ENCODE measurements around the gene STK32B.

STK32B gene

DNA sequence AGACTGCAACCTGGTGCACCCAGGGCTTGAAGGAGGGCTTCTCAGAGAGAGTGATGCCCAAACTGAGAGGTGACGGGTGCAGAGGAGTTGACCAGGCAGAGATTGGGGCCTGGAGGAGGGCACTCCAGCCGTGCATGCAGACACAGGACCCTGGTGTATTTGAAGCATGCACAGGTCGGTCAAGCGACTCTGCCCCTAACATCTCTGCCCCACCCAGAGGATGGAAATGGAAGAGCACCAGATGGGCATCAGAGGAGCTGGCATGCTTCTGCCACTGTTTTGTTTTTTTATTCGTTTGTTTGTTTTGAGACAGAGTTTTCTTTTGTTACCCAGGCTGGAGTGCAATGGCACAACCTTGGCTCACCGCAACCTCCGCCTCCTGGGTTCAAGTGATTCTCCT, 336.2 kb downstream of the STK32B start:
- TF ChIP-seq, protein P1, sequence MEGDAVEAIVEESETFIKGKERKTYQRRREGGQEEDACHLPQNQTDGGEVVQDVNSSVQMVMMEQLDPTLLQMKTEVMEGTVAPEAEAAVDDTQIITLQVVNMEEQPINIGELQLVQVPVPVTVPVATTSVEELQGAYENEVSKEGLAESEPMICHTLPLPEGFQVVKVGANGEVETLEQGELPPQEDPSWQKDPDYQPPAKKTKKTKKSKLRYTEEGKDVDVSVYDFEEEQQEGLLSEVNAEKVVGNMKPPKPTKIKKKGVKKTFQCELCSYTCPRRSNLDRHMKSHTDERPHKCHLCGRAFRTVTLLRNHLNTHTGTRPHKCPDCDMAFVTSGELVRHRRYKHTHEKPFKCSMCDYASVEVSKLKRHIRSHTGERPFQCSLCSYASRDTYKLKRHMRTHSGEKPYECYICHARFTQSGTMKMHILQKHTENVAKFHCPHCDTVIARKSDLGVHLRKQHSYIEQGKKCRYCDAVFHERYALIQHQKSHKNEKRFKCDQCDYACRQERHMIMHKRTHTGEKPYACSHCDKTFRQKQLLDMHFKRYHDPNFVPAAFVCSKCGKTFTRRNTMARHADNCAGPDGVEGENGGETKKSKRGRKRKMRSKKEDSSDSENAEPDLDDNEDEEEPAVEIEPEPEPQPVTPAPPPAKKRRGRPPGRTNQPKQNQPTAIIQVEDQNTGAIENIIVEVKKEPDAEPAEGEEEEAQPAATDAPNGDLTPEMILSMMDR (IDR thresholded peaks at IDR 0.05; ENCODE audit: control extremely low read depth, extremely low read depth, low read depth, missing control alignments) = no peak
- ChIA-PET CTCF (interaction anchor here (1.6 kb wide), 1 partner anchor 14 kb away, joined by 6 read pairs; no protein-coding TSS in a partner anchor), POLR2A (no interaction called here)
- no peak for DNase-seq (ENCODE audit: extremely low spot score)

DNA sequence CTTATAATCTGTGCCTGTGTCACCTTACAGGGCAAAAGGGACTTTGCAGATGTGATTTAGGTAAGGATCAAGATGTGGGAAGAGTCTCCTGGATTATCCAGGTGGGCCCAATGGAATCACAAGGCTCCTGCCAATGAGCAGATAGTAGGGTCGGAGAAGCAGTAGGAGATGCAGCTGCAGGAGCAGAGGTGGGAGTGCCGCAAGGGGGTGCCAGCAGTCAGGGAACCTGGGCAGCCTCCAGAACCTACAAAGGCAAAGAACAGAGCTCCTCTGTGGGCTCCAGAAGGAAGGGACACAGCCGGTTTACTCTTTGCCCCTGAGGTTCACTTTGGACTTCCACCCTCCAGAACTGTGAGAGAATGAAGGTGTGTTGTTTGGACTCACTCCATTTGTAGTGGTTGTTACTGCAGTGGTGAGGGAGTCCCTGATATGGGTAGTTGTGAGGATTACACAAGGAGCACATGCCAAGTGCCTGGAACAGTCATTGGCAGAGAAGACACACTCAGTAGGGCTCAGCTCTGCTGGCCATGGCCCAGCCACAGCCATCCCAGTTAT, 338.6 kb downstream of the STK32B start:
- CTCF ChIA-PET = no interaction called here
- TF ChIP-seq, protein P1 (IDR thresholded peaks at IDR 0.05; ENCODE audit: control extremely low read depth, extremely low read depth, low read depth, missing control alignments) = no peak
- DNase-seq (ENCODE audit: extremely low spot score) = no peak
- POLR2A ChIA-PET = no interaction called here

DNA sequence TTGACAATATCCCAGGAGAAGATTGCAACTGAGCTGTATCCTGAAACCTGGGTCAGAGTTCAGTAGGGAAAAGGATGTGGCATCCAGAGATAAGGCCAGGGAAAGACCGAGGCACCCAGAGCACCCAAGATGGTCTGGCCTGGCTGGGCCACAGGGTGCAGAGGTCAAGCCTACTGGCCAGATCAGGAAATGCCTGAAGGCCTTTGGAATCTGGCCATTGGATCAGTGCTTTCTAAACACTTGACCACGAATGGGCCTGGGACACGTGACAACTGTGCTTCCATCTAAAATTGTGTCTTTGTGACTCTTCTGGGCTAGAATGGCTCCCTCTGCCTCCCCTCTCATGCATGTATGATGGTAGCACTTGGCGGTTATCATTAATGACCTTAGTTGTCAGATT, 340.2 kb downstream of the STK32B start:
- DNase-seq (ENCODE audit: extremely low spot score) = no peak
- CTCF ChIA-PET = interaction anchor here (1.7 kb wide), 1 partner anchor 9 kb away, joined by 4 read pairs; no protein-coding TSS in a partner anchor
- POLR2A ChIA-PET = no interaction called here
- TF ChIP-seq, protein P1 (IDR thresholded peaks at IDR 0.05; ENCODE audit: control extremely low read depth, extremely low read depth, low read depth, missing control alignments) = no peak

DNA sequence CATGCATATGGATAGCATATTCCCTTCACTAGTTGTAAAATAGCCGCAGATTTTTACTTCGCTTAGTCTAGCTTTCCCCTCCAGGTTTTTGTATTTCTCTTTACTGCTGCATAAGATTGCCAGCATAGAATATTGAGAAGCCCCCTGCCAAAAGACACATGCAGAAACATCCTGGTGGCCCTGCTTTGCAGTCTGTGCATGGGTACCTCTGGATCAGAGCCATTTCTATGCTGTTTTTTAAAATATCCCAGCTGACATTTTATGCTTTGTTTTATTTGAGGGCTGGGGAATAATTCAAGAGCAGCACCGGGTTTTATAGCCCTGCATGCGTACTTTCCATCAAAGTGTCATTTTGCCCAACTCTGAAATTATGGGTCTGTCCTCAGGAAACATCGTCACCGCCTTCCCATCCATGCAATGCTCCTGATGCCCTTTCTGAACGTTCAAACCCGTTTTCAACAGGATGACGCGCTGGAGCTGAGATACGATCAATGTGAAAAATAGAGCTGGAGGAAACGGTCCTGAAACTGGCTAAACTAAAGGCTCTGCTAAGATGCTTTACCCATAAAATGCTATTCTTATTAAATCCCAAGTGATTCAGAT, 342.7 kb downstream of the STK32B start:
- ChIA-PET CTCF (no interaction called here), POLR2A (no interaction called here)
- no peak for DNase-seq (ENCODE audit: extremely low spot score)
- TF ChIP-seq, protein P1 (IDR thresholded peaks at IDR 0.05; ENCODE audit: control extremely low read depth, extremely low read depth, low read depth, missing control alignments) = no peak

DNA sequence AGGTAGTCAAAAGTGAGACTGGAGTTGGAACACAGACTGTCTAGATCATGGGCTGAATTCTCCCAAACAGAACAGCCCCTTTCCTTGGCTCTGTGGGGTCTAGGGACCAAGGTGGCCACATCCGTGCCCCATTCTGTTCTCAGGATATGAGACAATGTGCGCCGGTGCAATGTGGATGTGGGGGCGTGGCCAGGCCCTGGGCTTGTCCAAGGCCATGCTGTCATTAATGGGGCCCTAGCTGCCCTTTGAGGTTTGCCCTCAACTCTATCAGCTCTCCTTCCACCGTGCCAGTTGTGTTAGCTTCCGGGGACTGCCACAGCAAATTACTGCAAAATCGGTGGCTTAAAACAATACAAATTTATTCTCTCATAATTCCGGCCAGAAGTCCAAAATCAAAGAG, 344.5 kb downstream of the STK32B start:
- no peak for DNase-seq (ENCODE audit: extremely low spot score)
- CTCF ChIA-PET = no interaction called here
- TF ChIP-seq, protein P1 (IDR thresholded peaks at IDR 0.05; ENCODE audit: control extremely low read depth, extremely low read depth, low read depth, missing control alignments) = no peak
- POLR2A ChIA-PET = no interaction called here

DNA sequence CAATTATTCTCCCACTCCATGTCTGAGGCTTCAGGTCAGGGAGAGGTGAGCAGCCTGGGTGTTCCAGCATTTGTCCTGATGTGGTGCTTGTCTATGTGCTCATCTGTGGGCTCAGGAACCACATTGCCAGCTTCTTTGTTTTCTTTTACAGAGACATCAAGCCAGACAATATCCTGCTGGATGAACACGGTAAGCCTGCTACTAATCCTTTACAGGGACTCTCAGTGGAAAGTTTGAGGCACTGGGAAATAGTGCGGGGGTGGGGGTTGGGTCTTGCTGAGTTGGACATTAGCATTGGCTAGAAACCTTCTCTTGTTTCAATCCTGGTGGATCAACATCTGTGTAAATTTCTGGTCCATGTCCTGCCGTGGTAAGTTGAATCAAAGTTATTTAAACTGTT, 346.8 kb downstream of the STK32B start:
- CTCF ChIA-PET = no interaction called here
- POLR2A ChIA-PET = no interaction called here
- TF ChIP-seq, protein P1 (IDR thresholded peaks at IDR 0.05; ENCODE audit: control extremely low read depth, extremely low read depth, low read depth, missing control alignments) = no peak
- DNase-seq (ENCODE audit: extremely low spot score) = no peak

Data from GM10248 (cell line).